Germinal center (tissue), 1 donor: ENCODE data around the gene UMODL1.
A peak's percentile ranks its signal among the peaks of the same experiment; 100 is the strongest.

Experiments
- DNase-seq: peaks from one replicate; pipeline ENCODE4 v3.0.0; 2012; ENCODE audit warnings: mixed read lengths, low spot score

Gene UMODL1

GRCh38 chr21:42096566-42096965 is 25.4 kb downstream of the UMODL1 start:
- DNase-seq: no peak

- DNase-seq: no peak
Observed at GRCh38 chr21:42097274-42097673, 26.2 kb downstream of the UMODL1 start.

- DNase-seq: no peak
Observed at GRCh38 chr21:42097860-42098454, 26.8 kb downstream of the UMODL1 start.

GRCh38 chr21:42098957-42099505 is 27.9 kb downstream of the UMODL1 start:
- DNase-seq: no peak

- no peak for DNase-seq
Observed at GRCh38 chr21:42101246-42101645, 30.1 kb downstream of the UMODL1 start.

DNA sequence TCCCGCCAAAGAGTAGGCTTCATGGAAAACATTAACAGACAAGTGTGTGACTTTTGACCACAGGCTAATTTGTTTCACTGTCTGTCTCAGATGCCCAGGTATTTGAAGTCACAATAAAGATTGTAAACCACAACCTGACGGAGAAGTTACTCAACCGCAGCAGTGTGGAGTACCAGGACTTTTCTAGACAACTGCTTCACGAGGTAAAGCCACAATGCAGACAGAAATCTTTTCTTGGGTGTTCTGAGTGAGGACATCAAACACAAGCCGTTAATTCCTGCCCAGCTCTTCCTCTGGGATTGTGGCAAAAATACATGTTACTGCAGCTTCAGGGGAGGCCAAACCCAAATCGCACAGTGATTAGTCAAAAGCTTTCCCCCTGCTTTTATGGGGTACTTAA is 31.0 kb downstream of the UMODL1 start:
- no peak for DNase-seq

- DNase-seq: no peak
Observed at GRCh38 chr21:42102526-42102925, 31.4 kb downstream of the UMODL1 start.

DNA sequence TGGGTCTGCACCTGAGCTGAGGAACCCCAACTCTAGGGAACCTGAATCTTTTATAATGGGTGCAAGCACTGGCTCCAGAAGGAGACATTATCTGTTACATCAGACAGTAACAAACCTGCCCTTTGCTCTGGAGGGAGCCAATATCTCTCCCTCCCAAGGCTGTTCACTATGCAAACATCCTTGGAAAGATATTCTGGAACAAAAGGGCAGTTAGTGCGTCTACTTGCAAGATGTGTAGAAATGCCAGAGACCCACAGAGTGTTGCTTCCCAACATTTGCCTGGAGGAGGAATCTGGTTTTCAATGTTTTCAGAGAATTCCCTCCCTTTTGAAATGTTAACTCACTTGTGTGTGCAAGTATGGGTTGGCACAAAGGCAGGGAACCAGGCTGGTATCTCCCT is 31.9 kb downstream of the UMODL1 start:
- DNase-seq: no peak

DNA sequence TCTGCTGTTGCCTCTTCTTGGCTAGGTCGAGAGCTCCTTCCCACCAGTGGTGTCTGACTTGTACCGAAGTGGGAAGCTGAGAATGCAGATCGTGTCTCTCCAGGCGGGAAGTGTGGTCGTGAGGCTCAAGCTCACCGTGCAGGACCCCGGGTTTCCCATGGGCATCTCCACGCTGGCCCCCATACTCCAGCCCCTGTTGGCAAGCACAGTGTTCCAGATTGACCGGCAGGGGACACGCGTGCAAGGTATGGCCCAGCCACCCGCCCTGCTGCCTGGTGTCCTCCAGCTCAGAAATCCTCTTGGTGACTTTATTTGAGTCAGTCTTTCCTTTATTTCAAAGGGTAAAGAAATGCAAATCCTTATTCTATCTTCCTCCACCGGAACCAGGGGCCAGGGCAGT is 32.7 kb downstream of the UMODL1 start:
- no peak for DNase-seq

- no peak for DNase-seq
Observed at GRCh38 chr21:42105476-42106315, 34.6 kb downstream of the UMODL1 start.

- DNase-seq: no peak
Observed at GRCh38 chr21:42106425-42106824, 35.3 kb downstream of the UMODL1 start.

DNA sequence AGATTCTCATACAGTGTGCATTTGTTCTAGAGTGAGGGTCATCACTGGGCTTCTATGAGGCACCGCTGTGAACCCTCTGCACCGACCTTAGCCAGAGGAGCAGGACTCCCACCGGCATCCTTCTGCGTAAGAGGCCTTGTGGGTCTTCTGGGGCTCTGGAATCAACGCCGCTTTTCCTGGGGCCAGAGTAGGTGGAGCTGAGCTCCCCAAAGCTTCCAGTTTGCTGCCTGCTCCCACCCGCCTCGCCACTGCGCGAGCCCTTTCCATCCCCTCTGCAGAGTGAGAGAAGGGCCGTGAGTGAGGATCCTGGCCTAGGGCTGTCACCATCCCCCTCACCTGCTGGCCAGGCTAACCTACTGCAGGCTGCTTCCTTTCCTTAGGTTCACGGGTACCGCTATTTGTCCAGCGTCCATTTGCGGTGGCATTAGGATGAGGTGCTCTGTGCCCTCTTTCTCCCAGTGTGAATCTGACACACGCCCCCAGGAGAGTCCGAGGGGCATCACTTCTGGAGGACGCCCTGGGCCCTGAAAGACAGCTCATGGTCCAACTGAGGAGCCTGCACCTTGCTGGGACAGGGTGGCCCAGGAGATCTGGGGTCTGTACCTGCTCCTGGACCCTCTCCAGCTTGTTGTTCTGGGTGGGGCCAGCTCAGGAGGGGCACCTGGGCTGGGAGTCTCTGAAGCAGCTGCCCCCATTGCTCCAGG is 36.2 kb downstream of the UMODL1 start:
- no peak for DNase-seq

DNA sequence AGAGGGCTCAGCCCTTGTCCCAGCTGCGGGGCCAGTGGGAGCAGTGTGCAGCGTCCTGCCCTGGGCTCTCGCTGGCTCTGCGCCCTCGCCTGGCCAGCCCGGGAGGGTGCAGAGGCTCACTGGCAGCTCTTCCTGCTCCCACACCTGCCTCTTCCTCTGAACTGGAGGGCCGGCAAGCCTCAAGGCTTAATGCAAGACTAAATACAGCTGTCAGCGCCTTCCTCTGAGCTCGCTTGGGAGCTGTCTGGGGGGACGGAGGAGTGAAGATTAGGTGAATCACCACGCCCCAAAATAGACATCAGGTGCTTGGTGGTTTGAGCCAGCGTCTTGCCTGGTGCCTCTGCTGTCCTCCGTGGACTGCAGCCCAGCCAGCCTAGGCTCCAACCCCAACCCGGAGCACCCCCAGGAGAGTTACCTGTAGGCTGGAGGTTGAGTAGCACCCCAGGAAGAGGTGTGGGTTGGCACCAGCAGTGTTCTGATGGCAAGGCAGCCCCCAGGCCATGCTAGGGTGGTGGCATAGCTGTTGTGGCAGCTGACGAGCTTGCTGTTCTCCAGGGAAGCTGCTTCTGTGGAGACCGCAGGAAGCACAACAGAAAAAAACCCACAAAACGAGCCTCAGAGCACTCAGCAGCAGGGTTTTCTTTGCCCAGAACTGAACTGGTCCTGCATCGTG is 36.9 kb downstream of the UMODL1 start:
- DNase-seq: peak; percentile 92

- no peak for DNase-seq
Observed at GRCh38 chr21:42108554-42109340, 37.6 kb downstream of the UMODL1 start.

- DNase-seq: no peak
Observed at GRCh38 chr21:42109473-42109872, 38.4 kb downstream of the UMODL1 start.

DNA sequence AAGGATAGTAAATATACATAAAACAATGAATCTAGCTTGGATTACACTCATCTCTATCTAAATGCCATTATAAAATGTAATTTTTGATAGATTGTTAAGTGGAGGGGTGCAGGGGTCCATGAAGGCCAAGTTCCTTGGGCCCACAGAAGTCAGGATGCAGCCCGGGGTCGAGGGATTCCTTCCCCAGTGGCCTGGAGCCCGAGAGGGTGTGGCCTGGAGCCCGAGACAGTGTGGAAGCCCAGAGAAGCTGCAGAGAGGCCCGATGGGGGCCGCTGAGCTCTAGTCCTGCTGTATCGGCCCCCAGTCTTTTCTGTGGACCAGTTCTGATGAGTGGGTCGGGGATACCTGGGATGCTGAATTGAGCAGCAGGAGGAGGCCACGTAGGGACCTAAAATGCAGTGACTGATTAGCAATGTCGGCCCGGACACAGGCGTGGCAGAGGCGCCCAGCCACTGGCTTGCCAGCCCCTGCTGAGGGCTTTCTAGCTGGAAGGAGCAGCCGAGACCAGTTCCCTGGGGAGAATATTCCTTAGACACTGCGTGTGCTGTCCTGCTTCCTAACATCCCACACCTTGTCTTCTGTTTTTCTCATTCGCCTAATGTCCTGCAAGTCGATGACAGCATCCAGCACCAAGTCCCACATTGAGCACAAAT is 38.9 kb downstream of the UMODL1 start:
- DNase-seq: no peak

DNA sequence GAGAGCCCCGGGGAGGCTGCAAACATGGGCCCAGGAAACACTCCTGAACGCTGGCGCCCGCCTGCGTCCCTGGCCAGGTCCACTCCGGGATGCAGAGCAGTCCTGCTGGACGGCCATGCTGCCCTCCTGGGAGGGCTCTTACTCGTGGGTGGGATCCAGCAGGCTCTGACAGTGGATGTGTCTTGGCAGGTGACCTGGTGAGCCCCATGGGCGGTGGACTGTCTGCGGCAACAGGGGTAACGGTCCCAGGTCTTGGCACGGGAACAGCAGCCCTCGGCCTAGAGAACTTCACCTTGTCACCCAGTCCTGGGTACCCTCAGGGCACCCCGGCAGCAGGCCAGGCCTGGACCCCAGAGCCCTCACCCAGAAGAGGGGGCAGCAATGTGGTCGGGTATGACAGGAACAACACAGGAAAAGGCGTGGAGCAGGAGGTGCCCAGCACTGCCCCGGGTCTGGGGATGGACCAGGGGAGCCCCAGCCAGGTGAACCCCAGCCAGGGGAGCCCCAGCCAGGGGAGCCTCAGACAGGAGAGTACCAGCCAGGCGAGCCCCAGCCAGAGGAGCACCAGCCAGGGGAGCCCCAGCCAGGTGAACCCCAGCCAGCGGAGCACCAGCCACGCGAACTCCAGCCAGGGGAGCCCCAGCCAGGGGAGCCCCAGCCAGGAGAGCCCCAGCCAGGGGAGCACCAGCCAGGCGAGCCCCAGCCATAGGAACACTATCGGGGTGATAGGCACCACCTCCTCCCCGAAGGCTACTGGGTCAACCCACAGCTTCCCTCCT is 39.8 kb downstream of the UMODL1 start:
- DNase-seq: no peak

DNA sequence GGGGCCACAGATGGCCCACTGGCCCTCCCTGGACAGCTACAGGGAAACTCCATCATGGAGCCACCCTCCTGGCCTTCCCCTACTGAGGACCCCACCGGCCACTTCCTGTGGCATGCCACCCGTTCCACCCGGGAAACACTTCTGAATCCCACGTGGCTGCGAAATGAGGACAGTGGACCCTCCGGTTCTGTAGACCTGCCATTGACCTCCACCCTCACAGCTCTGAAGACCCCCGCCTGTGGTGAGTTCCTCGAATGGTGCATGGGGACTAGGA is 40.3 kb downstream of the UMODL1 start:
- no peak for DNase-seq

DNA sequence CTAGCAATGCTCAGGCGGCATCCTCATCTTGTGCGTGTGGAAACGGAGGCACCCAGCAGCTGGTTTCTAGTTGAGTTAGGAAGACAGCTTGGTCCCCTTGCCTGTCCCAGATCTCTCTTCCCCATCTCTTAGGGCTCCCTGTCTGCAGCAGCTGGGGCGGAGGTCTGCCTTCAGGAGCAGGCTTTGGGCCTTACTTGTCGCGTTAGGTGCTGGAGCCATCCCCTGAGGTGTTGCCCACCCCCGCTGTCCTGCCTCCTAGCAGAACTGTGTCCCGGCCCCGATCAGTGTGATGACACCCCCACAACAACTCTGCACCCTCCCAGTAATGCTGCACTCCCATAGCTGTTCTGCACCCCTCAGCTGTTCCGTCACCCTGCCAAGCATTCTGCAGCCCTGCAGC is 40.7 kb downstream of the UMODL1 start:
- no peak for DNase-seq

DNA sequence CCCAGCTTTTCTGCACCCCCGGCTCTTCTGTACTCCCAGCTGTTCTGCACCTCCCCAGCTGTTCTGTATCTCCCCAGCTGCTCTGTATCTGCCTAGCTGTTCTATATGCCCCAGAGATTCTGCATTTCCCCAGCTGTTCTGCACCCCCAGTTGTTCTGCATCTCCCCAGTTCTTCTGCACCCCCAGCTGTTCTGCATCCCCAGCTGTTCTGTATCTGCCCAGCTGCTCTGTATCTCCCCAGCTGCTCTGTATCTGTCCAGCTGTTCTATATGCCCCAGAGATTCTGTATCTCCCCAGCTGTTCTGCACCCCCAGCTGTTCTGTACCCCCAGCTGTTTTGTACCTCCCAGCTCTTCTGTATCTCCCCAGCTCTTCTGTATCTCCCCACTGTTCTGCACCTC is 41.1 kb downstream of the UMODL1 start:
- DNase-seq: no peak
